Mesothelial cell of epicardium (in vitro differentiated cells): ENCODE results near the gene SSUH2. TPM values are rescaled to one million over a fixed set of nuclear protein-coding genes. Genes with fewer than 3 reads are reported as not detected.

Experiments used
- DNase-seq, 2 experiments: peaks; one replicate each; pipeline ENCODE4 v3.0.0; 2021; ENCODE audit warnings: low spot score in 2 of 2; ENCODE audit not compliant: unreplicated experiment in 2 of 2
- H3K27ac Mint-ChIP-seq: 2 replicates; pipeline ENCODE4 v1.8.0; 2021; ENCODE audit warnings: mixed read lengths
- H3K27me3 Mint-ChIP-seq: 2 replicates; pipeline ENCODE4 v1.8.0; 2021; ENCODE audit warnings: low read depth, mixed read lengths
- H3K36me3 Mint-ChIP-seq: 2 replicates; pipeline ENCODE4 v1.8.0; 2021; ENCODE audit warnings: mixed read lengths
- H3K4me1 Mint-ChIP-seq: 2 replicates; pipeline ENCODE4 v1.8.0; 2021; ENCODE audit warnings: mixed read lengths
- H3K4me3 Mint-ChIP-seq: 2 replicates; pipeline ENCODE4 v1.8.0; 2021; ENCODE audit warnings: mild to moderate bottlenecking, moderate library complexity, mixed read lengths
- H3K9me3 Mint-ChIP-seq: 2 replicates; pipeline ENCODE4 v1.8.0; 2021; ENCODE audit warnings: mixed read lengths
- CTCF ChIP-seq: fragments of 200-600 bp; sonication (generic); IDR thresholded peaks from one replicate; pipeline ENCODE4 v1.5.0; 2021; ENCODE audit warnings: antibody characterized with exemption; ENCODE audit not compliant: unreplicated experiment
- total RNA-seq: library from RNA; stranded (reverse); gene quantifications from 3 replicates; pipeline ENCODE4 v1.2.1, GENCODE V29; 2021

Gene SSUH2
- total RNA-seq, 1 donor from 2014 or later = 1.3 TPM

DNA sequence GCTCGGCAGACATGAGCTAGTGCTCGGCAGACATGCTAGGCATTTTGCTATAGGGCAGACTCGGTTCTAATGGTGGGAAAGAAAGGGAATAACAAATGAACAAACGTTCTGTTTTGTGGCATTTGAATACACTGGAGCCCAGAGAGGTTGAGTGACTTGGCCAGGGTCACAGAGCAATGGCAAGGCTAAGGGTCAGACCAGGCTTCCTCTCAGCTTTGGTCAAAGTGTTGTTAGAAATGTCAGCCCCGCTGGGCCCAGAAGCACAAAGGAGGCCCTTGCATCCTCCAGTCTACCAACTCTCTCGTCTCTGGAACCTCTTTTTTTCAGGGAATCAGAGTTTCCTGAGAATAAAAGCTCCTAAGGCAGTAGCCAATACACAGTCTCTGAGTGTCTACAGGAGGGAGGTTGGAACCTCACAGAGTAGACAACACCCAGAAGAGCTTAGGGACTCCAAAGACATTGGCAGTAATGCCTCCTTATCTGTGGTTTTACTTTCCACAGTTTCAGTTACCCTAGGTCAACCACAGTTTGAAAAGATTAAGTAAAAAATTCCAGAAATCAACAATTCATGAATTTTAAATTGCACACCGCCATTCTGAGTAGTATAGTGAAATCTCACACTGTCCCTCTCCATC lies 47.3 kb downstream of the SSUH2 start:
- no peaks in the 10 kb centered on the region for H3K27me3 Mint-ChIP-seq
- H3K27ac Mint-ChIP-seq = no peak overlapping the region
- DNase-seq = no peak
- TF ChIP-seq CTCF = no peak
- no peaks in the 10 kb centered on the region for H3K36me3 Mint-ChIP-seq
- peaks cover 4% of the 10 kb centered on the region for H3K9me3 Mint-ChIP-seq
- no peak overlapping the region for H3K4me3 Mint-ChIP-seq
- peaks cover 2% of the 10 kb centered on the region for H3K4me1 Mint-ChIP-seq

DNA sequence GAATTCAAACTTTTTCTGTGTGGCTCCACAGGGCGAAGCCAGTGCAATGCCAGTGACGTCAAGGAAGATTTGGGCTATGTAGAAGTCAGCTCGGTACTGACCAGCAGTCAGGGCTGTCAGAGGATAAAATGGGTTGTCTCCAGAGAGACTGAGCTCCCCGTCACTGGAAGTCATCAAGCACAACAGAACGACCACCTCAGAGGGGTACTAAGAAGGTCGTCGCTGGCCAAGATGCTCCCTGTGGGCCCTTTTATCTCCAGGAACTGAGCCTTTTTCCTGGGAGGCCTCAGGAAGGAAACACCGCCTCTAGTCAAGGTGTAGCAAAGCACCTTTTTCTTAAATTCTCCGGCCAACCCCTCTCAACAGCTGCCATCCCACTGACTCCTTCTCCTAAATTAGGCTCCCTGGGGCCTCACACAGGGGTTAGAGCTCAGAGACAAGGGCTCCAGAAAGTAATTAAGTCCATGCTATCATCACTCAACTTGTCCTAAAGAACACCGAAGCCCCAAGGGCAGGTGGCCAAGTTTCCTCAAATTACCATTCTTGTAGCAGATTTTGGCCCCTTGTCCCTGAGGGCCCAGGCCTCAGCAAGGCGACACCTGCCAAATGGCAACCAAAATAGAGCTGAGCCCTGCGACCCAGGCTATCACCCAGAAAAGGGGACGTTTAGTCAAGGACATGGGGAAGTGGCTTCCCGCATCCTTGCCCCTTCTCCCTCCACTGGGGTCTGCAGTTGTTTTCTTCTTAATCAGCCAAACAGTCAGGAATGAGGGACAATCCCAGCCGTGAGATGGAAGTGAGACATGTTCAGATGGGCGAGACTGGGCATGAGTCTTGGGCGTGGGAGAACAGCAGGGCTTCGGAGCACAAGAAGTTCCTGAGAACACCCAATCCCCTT lies 48.0 kb downstream of the SSUH2 start:
- TF ChIP-seq CTCF = no peak
- Mint-ChIP-seq H3K4me1 (peaks cover 2% of the 10 kb centered on the region), H3K27me3 (no peaks in the 10 kb centered on the region), H3K36me3 (no peaks in the 10 kb centered on the region), H3K27ac (no peak overlapping the region), H3K4me3 (no peak overlapping the region), H3K9me3 (no peaks in the 10 kb centered on the region)
- DNase-seq = no peak

DNA sequence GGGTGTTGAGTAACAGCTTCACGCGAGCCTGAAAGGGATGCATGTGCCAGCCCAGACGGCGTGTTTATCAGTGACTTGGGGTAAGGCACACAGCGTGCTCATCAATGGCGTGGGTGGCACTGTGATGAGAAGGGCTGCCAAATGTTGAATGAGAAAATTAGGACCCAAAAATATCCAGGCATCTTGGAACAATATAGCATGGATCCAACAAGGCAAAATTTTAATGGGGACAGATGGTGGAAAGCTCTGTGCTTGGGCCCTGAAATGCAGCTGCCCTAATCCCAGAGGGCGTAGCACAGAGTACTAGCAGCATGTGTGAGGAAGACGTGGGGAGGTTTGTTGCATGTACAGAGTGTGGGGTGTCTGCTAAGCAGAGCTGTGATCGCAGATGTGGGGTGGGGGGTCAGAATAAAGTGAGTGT lies 48.9 kb downstream of the SSUH2 start:
- no peak overlapping the region for H3K27ac Mint-ChIP-seq
- no peaks in the 10 kb centered on the region for H3K9me3 Mint-ChIP-seq
- no peak for DNase-seq
- no peak overlapping the region for H3K4me3 Mint-ChIP-seq
- H3K36me3 Mint-ChIP-seq = no peaks in the 10 kb centered on the region
- peaks cover 9% of the 10 kb centered on the region for H3K4me1 Mint-ChIP-seq
- TF ChIP-seq CTCF = no peak
- H3K27me3 Mint-ChIP-seq = no peaks in the 10 kb centered on the region

DNA sequence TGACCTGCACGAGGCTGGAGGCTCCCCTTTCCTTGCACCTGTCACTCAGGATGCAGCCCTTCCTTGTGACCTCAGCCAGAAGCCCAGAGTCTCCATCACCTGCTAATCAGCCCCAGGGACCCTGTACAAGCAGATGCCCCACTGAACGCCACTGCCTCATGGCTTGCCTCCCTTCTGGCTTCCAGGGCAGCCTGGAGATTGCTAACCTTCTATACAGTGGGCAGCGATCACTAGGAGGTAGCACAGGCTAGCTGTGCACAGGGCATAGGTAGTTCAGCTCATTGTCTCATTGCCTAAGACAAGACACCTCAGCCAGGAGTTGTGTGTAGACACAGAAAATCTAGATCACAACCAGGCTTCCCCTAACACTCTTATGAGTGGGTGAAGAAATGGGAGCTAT lies 49.3 kb downstream of the SSUH2 start:
- TF ChIP-seq CTCF = no peak
- Mint-ChIP-seq H3K27me3 (no peaks in the 10 kb centered on the region), H3K4me3 (no peak overlapping the region), H3K27ac (no peak overlapping the region), H3K36me3 (no peaks in the 10 kb centered on the region), H3K4me1 (peaks cover 13% of the 10 kb centered on the region), H3K9me3 (no peaks in the 10 kb centered on the region)
- no peak for DNase-seq

DNA sequence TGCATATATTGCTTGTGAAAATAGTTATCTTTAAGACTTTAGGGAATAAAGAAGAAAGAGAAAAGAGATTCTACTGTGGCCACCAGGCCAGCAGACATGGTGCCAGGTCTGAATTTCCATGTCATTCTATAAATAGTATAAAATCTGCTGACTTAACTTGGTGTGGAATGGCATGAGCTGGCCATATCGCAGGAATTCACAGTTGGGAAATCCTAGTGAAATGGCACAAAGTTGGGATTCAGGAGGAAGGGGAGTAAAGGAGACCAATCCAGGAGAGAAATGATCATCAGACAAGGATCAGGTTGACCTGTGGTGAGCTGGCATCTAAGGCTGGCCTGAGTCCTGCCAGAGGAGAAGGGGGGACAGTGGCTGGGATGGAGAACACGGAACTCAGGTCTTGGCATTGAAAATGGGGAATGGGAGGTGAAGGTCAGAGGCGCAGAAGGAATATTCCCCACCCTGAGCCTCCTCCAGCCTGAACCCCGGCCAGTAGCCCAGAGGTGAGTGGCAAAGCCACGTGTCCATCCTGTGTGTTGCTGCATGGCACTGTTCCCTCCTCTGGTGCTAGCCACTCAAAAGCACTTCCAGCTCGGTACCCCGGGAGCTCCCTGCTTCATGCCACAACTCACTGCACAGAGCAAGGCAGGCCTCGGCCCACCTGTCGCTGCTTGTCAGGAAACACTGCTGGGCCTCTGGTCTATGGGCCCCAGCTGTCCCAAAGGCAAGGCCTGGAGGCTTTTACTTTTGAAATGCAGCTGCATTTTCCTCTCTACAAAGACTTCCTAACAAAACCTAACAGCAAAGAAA lies 51.4 kb downstream of the SSUH2 start:
- Mint-ChIP-seq H3K4me3 (no peak overlapping the region), H3K9me3 (no peaks in the 10 kb centered on the region), H3K27ac (no peak overlapping the region), H3K4me1 (peaks cover 31% of the 10 kb centered on the region), H3K36me3 (no peaks in the 10 kb centered on the region), H3K27me3 (no peaks in the 10 kb centered on the region)
- TF ChIP-seq CTCF = no peak
- DNase-seq = no peak
